Left lung (tissue), 10 donors: Measurements from ENCODE around the gene FMR1NB. TPM values are rescaled to one million over a fixed set of nuclear protein-coding genes. Genes with fewer than 3 reads are reported as not detected.

Experiments used
- ATAC-seq: fragments of 200-7000 bp; cut with Tn5 transposase; one replicate; pipeline ENCODE4 v1.9.1; 2020; ENCODE audit warnings: moderate library complexity
- DNase-seq, 4 donors: peaks; one replicate each; pipeline ENCODE4 v3.0.0-alpha.2; 2013 to 2020
- H3K27ac ChIP-seq, 2 donors: fragments of 200-600 bp; sonication (generic) in 1 of 2; one replicate each; pipeline versions ENCODE4 v1.5.0 to v1.8.0; 2020 to 2021
- H3K27me3 ChIP-seq, 2 donors: fragments of 200-600 bp; sonication (generic) in 1 of 2; one replicate each; pipeline versions ENCODE4 v1.5.0 to v1.8.0; 2020 to 2021
- H3K36me3 ChIP-seq, 2 donors: fragments of 200-600 bp; sonication (generic) in 1 of 2; one replicate each; pipeline versions ENCODE4 v1.5.0 to v1.8.0; 2020 to 2021
- H3K4me1 ChIP-seq, 2 donors: fragments of 200-600 bp; one replicate each; pipeline ENCODE4 v1.8.0; 2021
- H3K4me3 ChIP-seq, 2 donors: fragments of 200-600 bp; sonication (generic) in 1 of 2; one replicate each; pipeline versions ENCODE4 v1.5.0 to v1.8.0; 2020 to 2021; ENCODE audit warnings: mild to moderate bottlenecking in 1 of 2
- H3K9me3 ChIP-seq, 2 donors: fragments of 200-600 bp; sonication (generic) in 1 of 2; one replicate each; pipeline versions ENCODE4 v1.5.0 to v1.8.0; 2020 to 2021
- CTCF ChIP-seq, 2 donors: fragments of 200-600 bp; sonication (generic) in 1 of 2; IDR thresholded peaks; one replicate each; pipeline versions ENCODE4 v1.5.0 to v1.8.0; 2021; ENCODE audit warnings: antibody characterized with exemption in 2 of 2
- intact Hi-C, 2 donors: fragments of 100-400 bp; cut with DNase I; formaldehyde crosslinking; loops; one replicate each; pipeline versions ENCODE4 v1.11.2 to v1.14.2; 2022
- polyA plus RNA-seq, 6 donors: library from polyadenylated mRNA; unstranded; fragments of 120-200 nt; gene quantifications; one replicate each; pipeline ENCODE4 v1.2.1, GENCODE V29; 2013; ENCODE audit not compliant: insufficient read length in 6 of 6
- total RNA-seq, 2 donors: library from RNA; stranded (reverse); fragmentation: NEBNext Ultra II Directional; extraction: Animal tissue kit (Norgen Biotek cat#: 25700); gene quantifications; one replicate each; pipeline ENCODE4 v1.2.1, GENCODE V29; 2021
- donor health status: DM: no; HTN: yes; CAD: no.
- donor health status: DM: no; HTN: no; CAD: no.

Gene FMR1NB
- total and polyA plus RNA-seq, 8 donors, result 0.16 to 0.32 TPM; not detected in 6

GRCh38 chrX:147960722-147961121, 20.4 kb upstream of the FMR1NB start:
- Histone ChIP-seq H3K27ac (no peak overlapping the region), H3K4me1 (no peaks in the 10 kb centered on the region), H3K9me3 (no peaks in the 10 kb centered on the region), H3K36me3 (no peaks in the 10 kb centered on the region), H3K27me3 (no peaks in the 10 kb centered on the region), H3K4me3 (no peak overlapping the region)
- intact Hi-C loops, result no loop called here
- DNase-seq, result no peak
- ATAC-seq, result no peak
- no peak for TF ChIP-seq CTCF (IDR thresholded peaks at IDR 0.05)

GRCh38 chrX:147962476-147962875, 18.7 kb upstream of the FMR1NB start:
- Histone ChIP-seq H3K4me1 (no peaks in the 10 kb centered on the region), H3K27me3 (no peaks in the 10 kb centered on the region), H3K27ac (no peak overlapping the region), H3K4me3 (no peak overlapping the region), H3K36me3 (no peaks in the 10 kb centered on the region), H3K9me3 (no peaks in the 10 kb centered on the region)
- TF ChIP-seq CTCF (IDR thresholded peaks at IDR 0.05), result no peak
- ATAC-seq (no peak), DNase-seq (no peak)
- intact Hi-C loops, result no loop called here

- intact Hi-C loops, result no loop called here
- Histone ChIP-seq H3K36me3 (no peaks in the 10 kb centered on the region), H3K4me3 (no peak overlapping the region), H3K27ac (no peak overlapping the region), H3K9me3 (no peaks in the 10 kb centered on the region), H3K27me3 (no peaks in the 10 kb centered on the region), H3K4me1 (no peaks in the 10 kb centered on the region)
- no peak for ATAC-seq
- TF ChIP-seq CTCF (IDR thresholded peaks at IDR 0.05), result no peak
- DNase-seq, result no peak
Observed at GRCh38 chrX:147978931-147979330, 2.2 kb upstream of the FMR1NB start.

- Histone ChIP-seq H3K27ac (no peak overlapping the region), H3K36me3 (no peaks in the 10 kb centered on the region), H3K4me1 (no peaks in the 10 kb centered on the region), H3K4me3 (no peak overlapping the region), H3K9me3 (no peaks in the 10 kb centered on the region), H3K27me3 (no peaks in the 10 kb centered on the region)
- ATAC-seq, result no peak
- DNase-seq, result no peak
- intact Hi-C loops, result no loop called here
- no peak for TF ChIP-seq CTCF (IDR thresholded peaks at IDR 0.05)
Observed at GRCh38 chrX:148020329-148020728, 39.2 kb downstream of the FMR1NB start.

- intact Hi-C loops, result no loop called here
- no peak for DNase-seq
- Histone ChIP-seq H3K4me3 (no peak overlapping the region), H3K27me3 (no peaks in the 10 kb centered on the region), H3K9me3 (no peaks in the 10 kb centered on the region), H3K4me1 (no peaks in the 10 kb centered on the region), H3K27ac (no peak overlapping the region), H3K36me3 (no peaks in the 10 kb centered on the region)
- no peak for ATAC-seq
- no peak for TF ChIP-seq CTCF (IDR thresholded peaks at IDR 0.05)
Observed at GRCh38 chrX:148024425-148025148, 43.5 kb downstream of the FMR1NB start.
